CD14-positive monocyte (primary cell): ENCODE results near the gene PGA5. TPM values are rescaled to one million over a fixed set of nuclear protein-coding genes. Genes with fewer than 3 reads are reported as not detected.

Experiments
- DNase-seq, 3 donors: peaks; one replicate each; pipeline ENCODE4 v3.0.0-alpha.2; 2011 to 2022
- H2AFZ ChIP-seq: 2 replicates; pipeline ENCODE4 v1.6.0; 2012; ENCODE audit warnings: mild to moderate bottlenecking, low read depth, low read length, inconsistent platforms; ENCODE audit not compliant: insufficient read depth, poor library complexity, severe bottlenecking
- H3K27ac ChIP-seq, 2 donors: 1 replicate in 1 of 2; 2 replicates in 1 of 2; pipeline ENCODE4 v1.5.1; 2012 to 2013; ENCODE audit warnings: low read length in 2 of 2, control low read depth in 1 of 2, inconsistent platforms in 1 of 2, low read depth in 1 of 2, mild to moderate bottlenecking in 1 of 2
- H3K27me3 ChIP-seq, 2 donors: one replicate each; pipeline versions ENCODE4 v1.6.0 to v1.6.1; 2011 to 2013; ENCODE audit warnings: low read length in 2 of 2; ENCODE audit not compliant: control insufficient read depth in 2 of 2, insufficient read depth in 2 of 2
- H3K36me3 ChIP-seq, 2 donors: replicated peaks in 1 of 2; 1 replicate in 1 of 2; 2 replicates in 1 of 2; pipeline versions ENCODE4 v1.5.1 to v1.6.1; 2012 to 2013; ENCODE audit warnings: low read length in 2 of 2, control low read depth in 1 of 2, inconsistent platforms in 1 of 2, mild to moderate bottlenecking in 1 of 2; ENCODE audit not compliant: insufficient read depth in 2 of 2, control insufficient read depth in 1 of 2
- H3K4me1 ChIP-seq, 2 donors: 1 replicate in 1 of 2; 2 replicates in 1 of 2; pipeline versions ENCODE4 v1.5.1 to v1.6.1; 2012 to 2013; ENCODE audit warnings: low read length in 2 of 2, control low read depth in 1 of 2, inconsistent platforms in 1 of 2, mild to moderate bottlenecking in 1 of 2, moderate library complexity in 1 of 2; ENCODE audit not compliant: insufficient read depth in 2 of 2, control insufficient read depth in 1 of 2
- H3K4me2 ChIP-seq: replicated peaks from 2 replicates; pipeline ENCODE3; 2012; ENCODE audit warnings: low read length, moderate library complexity, mild to moderate bottlenecking; ENCODE audit not compliant: poor library complexity, severe bottlenecking; ENCODE audit errors: extremely low read depth
- H3K4me3 ChIP-seq, 3 experiments: fragments of 200-600 bp in 1 of 3; sonication (generic) in 1 of 3; replicated peaks in 1 of 3; 1 replicate in 2 of 3; 2 replicates in 1 of 3; pipeline ENCODE4 v1.5.1; 2011 to 2013; ENCODE audit warnings: low read length in 3 of 3, mild to moderate bottlenecking in 3 of 3, control low read depth in 2 of 3, low read depth in 2 of 3, inconsistent platforms in 1 of 3, moderate library complexity in 1 of 3
- H3K79me2 ChIP-seq: 2 replicates; pipeline ENCODE4 v1.6.0; 2012; ENCODE audit warnings: mild to moderate bottlenecking, control low read depth, inconsistent platforms, low read length, moderate library complexity; ENCODE audit not compliant: insufficient read depth
- H3K9ac ChIP-seq: 2 replicates; pipeline ENCODE4 v1.6.0; 2017; ENCODE audit warnings: low read length, mild to moderate bottlenecking; ENCODE audit not compliant: insufficient read depth, poor library complexity, severe bottlenecking
- H3K9me3 ChIP-seq, 2 donors: replicated peaks in 1 of 2; 1 replicate in 1 of 2; 2 replicates in 1 of 2; pipeline versions ENCODE4 v1.5.1 to v1.6.1; 2012 to 2013; ENCODE audit warnings: low read length in 2 of 2, control low read depth in 1 of 2; ENCODE audit not compliant: control insufficient read depth in 1 of 2, insufficient read depth in 1 of 2
- H4K20me1 ChIP-seq: 2 replicates; pipeline ENCODE4 v1.6.0; 2012; ENCODE audit warnings: mild to moderate bottlenecking, low read length, control low read depth, moderate library complexity; ENCODE audit not compliant: insufficient read depth
- H3K27ac Mint-ChIP-seq, 7 donors: one replicate each; pipeline ENCODE4 v1.8.0; 2020; ENCODE audit warnings: mild to moderate bottlenecking in 7 of 7, mixed read lengths in 7 of 7, moderate library complexity in 6 of 7, inconsistent platforms in 2 of 7
- H3K27me3 Mint-ChIP-seq, 3 donors: one replicate each; pipeline ENCODE4 v1.8.0; 2021 to 2022; ENCODE audit warnings: low read depth in 3 of 3, mild to moderate bottlenecking in 3 of 3, mixed read lengths in 3 of 3, moderate library complexity in 3 of 3, inconsistent platforms in 1 of 3
- H3K36me3 Mint-ChIP-seq, 2 donors: one replicate each; pipeline ENCODE4 v1.8.0; 2020; ENCODE audit warnings: mixed read lengths in 2 of 2, inconsistent platforms in 1 of 2, mild to moderate bottlenecking in 1 of 2
- H3K4me1 Mint-ChIP-seq: one replicate; pipeline ENCODE4 v1.8.0; 2020; ENCODE audit warnings: mild to moderate bottlenecking, mixed read lengths
- H3K4me3 Mint-ChIP-seq, 2 donors: one replicate each; pipeline ENCODE4 v1.8.0; 2020; ENCODE audit warnings: mild to moderate bottlenecking in 2 of 2, mixed read lengths in 2 of 2, moderate library complexity in 1 of 2
- H3K9me3 Mint-ChIP-seq, 7 donors: one replicate each; pipeline ENCODE4 v1.8.0; 2020 to 2022; ENCODE audit warnings: mixed read lengths in 7 of 7, mild to moderate bottlenecking in 6 of 7, moderate library complexity in 6 of 7, inconsistent platforms in 2 of 7
- WGBS: methylation state at CpG from one replicate; pipeline ENCODE4 v1.1.5; 2013; ENCODE audit warnings: missing lambda C conversion rate; ENCODE audit not compliant: insufficient coverage; 5-methylcytosine and 5-hydroxymethylcytosine counted together
- intact Hi-C, 2 donors: fragments of 100-400 bp; cut with micrococcal nuclease; formaldehyde crosslinking; loops; one replicate each; pipeline versions ENCODE4 v1.15.0 to v1.15.1; 2023
- polyA plus RNA-seq, 3 donors: library from polyadenylated mRNA; depleted of rRNA in 1 of 3; unstranded in 2 of 3; stranded (reverse) in 1 of 3; fragments of 300-500 nt in 2 of 3; fragments of >200 nt in 1 of 3; fragmentation: Illumina TruSeq in 2 of 3; gene quantifications; 1 replicate in 2 of 3; 2 replicates in 1 of 3; pipeline ENCODE4 v1.2.3, GENCODE V29; 2012 to 2021
- TF ChIP-seq, protein P1 (sequence below): fragments of 200-600 bp; IDR thresholded peaks from one replicate; pipeline ENCODE4 v1.8.0; 2022; ENCODE audit warnings: antibody characterized with exemption, mild to moderate bottlenecking

The PGA5 gene
- polyA plus RNA-seq, 3 donors: 1.0 to 3.6 (median 2.0) TPM

DNA sequence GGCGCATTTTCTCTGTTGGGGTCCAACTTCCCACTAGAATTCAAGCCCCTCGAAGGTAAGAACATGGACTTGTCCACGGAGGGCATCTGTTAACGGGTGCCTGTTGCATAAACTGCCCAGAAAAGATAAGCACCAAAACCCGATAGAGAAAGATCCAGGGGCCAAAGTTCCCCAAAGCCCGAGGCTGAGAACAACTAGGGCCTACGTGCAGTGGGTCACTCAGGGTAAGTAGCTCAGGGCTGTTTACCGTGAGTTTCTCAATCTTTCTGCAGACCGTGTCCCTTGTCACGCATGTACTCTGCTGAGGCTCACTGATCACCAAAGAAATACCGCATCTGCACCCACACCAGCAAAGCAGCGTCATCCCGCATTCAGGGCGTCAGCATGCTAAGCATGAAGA is 24.4 kb downstream of the PGA5 start:
- no peak overlapping the region for H3K4me3 Mint-ChIP-seq
- Histone ChIP-seq H3K4me3 (no peak overlapping the region), H3K79me2 (no peaks in the 10 kb centered on the region), H3K36me3 (no peaks in the 10 kb centered on the region), H3K9me3 (no peaks in the 10 kb centered on the region), H3K27me3 (no peaks in the 10 kb centered on the region), H3K4me1 (no peaks in the 10 kb centered on the region), H4K20me1 (no peaks in the 10 kb centered on the region), H2AFZ (no peak overlapping the region), H3K9ac (no peak overlapping the region), H3K4me2 (no peak overlapping the region), H3K27ac (no peak overlapping the region)
- H3K9me3 Mint-ChIP-seq: peaks cover 0 to 2% (median 0%) of the 10 kb centered on the region in 7 donors
- intact Hi-C loops: no loop called here
- TF ChIP-seq, protein P1, sequence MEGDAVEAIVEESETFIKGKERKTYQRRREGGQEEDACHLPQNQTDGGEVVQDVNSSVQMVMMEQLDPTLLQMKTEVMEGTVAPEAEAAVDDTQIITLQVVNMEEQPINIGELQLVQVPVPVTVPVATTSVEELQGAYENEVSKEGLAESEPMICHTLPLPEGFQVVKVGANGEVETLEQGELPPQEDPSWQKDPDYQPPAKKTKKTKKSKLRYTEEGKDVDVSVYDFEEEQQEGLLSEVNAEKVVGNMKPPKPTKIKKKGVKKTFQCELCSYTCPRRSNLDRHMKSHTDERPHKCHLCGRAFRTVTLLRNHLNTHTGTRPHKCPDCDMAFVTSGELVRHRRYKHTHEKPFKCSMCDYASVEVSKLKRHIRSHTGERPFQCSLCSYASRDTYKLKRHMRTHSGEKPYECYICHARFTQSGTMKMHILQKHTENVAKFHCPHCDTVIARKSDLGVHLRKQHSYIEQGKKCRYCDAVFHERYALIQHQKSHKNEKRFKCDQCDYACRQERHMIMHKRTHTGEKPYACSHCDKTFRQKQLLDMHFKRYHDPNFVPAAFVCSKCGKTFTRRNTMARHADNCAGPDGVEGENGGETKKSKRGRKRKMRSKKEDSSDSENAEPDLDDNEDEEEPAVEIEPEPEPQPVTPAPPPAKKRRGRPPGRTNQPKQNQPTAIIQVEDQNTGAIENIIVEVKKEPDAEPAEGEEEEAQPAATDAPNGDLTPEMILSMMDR: no peak
- peaks cover 0 to 4% (median 3%) of the 10 kb centered on the region in 3 donors for H3K27me3 Mint-ChIP-seq
- peak overlapping the region in 1 of 7 donors; percentile 25 for H3K27ac Mint-ChIP-seq
- H3K4me1 Mint-ChIP-seq: no peaks in the 10 kb centered on the region
- no peak for DNase-seq
- no peaks in the 10 kb centered on the region for H3K36me3 Mint-ChIP-seq
- 96% methylated on average over 9 of the region's 14 CpGs for WGBS

DNA sequence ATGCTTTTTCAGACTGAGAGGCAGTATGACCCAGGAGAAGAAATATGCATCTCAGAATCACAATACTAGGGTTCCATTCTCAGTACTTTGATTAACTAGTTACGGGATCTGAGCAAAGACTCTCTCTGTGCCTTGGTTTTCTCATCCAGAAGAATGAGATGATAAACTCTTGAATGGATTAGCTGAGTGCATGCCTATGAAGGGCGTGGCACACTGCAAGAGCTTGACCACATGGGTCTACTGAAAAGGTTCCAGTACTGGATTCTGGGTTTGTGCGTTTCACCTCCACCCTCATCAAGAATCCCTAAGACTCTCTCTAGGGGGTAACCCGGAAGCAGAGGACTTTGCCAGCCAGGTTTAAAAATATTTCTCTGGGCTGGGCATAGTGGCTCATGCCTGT is 25.6 kb downstream of the PGA5 start:
- TF ChIP-seq, protein P1: no peak
- peaks cover 0 to 4% (median 3%) of the 10 kb centered on the region in 3 donors for H3K27me3 Mint-ChIP-seq
- Histone ChIP-seq H3K9me3 (no peaks in the 10 kb centered on the region), H3K4me2 (no peak overlapping the region), H3K4me3 (no peak overlapping the region), H2AFZ (no peak overlapping the region), H3K4me1 (no peaks in the 10 kb centered on the region), H3K27ac (no peak overlapping the region), H4K20me1 (no peaks in the 10 kb centered on the region), H3K36me3 (no peaks in the 10 kb centered on the region), H3K27me3 (no peaks in the 10 kb centered on the region), H3K79me2 (no peaks in the 10 kb centered on the region), H3K9ac (no peak overlapping the region)
- peaks cover 0 to 2% (median 0%) of the 10 kb centered on the region in 7 donors for H3K9me3 Mint-ChIP-seq
- DNase-seq: no peak
- intact Hi-C loops: no loop called here
- H3K27ac Mint-ChIP-seq: no peak overlapping the region
- WGBS: 90% methylated on average over 2 of the region's 4 CpGs
- H3K4me3 Mint-ChIP-seq: no peak overlapping the region
- H3K36me3 Mint-ChIP-seq: no peaks in the 10 kb centered on the region
- no peaks in the 10 kb centered on the region for H3K4me1 Mint-ChIP-seq
